ENCODE results near the gene KAT2A.

DNA sequence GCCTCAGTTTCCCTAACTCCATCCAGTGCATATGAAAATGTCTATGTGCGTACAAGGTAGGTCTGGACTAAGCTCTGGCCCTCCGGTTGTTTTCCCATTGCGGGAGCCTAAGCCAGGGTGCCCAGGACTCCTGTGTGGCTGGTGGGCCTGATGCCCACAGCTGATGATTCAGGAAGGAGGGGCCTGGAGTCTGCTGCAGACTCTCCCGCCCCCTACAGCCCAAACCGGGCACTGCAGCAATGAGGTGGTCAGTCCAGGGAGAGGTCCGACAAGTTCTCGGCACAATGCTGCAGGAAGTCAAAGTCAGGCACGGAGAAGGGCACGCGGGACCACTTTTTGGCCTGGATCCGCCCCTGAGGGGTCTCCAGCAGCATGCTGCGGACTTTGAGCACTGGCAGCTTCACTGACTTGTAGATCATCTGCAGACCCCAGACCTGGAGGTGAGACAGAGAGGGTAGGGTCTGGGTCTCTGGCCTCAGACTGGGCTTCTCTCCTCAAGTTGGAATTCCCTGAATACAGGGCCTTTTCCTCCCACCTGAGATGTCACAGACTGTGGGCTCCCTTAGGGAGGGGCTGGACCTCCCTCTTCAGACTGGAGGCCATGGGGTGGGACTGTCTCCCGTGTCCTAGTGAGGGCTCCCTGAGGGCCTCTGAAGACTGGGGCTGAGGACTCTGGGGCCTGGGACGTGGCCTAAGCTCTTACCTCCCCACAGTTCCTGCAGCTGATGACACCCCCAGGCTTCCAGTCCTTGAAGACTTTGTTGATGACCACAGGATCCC, 19.5 kb downstream of the KAT2A start:
- TF ChIP-seq POLR2AphosphoS5 (IDR thresholded peaks at IDR 0.05; ENCODE audit: borderline replicate concordance, low read depth, low read length) (no peak), EZH2 (IDR thresholded peaks at IDR 0.05) (no peak)

Data from SK-N-MC (cell line).